Osteoblast (primary cell): ENCODE measurements around the gene GAREM1. TPM values are rescaled to one million over a fixed set of nuclear protein-coding genes. Genes with fewer than 3 reads are reported as not detected.
A peak's percentile ranks its signal among the peaks of the same experiment; 100 is the strongest.

Experiments used
- DNase-seq: peaks from one replicate; pipeline ENCODE4 v3.0.0; 2011; ENCODE audit warnings: low spot score, mixed read lengths; ENCODE audit not compliant: insufficient read length; ENCODE audit errors: missing footprints
- H2AFZ ChIP-seq: 2 replicates; pipeline ENCODE4 v1.6.0; 2011; ENCODE audit warnings: mild to moderate bottlenecking, low read length
- H3K27ac ChIP-seq: 2 replicates; pipeline ENCODE4 v1.5.1; 2011; ENCODE audit warnings: mild to moderate bottlenecking, low read depth, low read length, moderate library complexity
- H3K27me3 ChIP-seq: 2 replicates; pipeline ENCODE4 v1.6.0; 2012; ENCODE audit warnings: mild to moderate bottlenecking, control low read depth, inconsistent platforms, low read length, moderate library complexity; ENCODE audit not compliant: insufficient read depth
- H3K36me3 ChIP-seq: 2 replicates; pipeline ENCODE4 v1.5.1; 2011; ENCODE audit warnings: mild to moderate bottlenecking, low read length, control low read depth, moderate library complexity; ENCODE audit not compliant: insufficient read depth
- H3K4me1 ChIP-seq: 2 replicates; pipeline ENCODE4 v1.5.1; 2011; ENCODE audit warnings: mild to moderate bottlenecking, low read length, control low read depth, moderate library complexity; ENCODE audit not compliant: insufficient read depth
- H3K4me2 ChIP-seq: 2 replicates; pipeline ENCODE4 v1.6.0; 2011; ENCODE audit warnings: mild to moderate bottlenecking, low read length; ENCODE audit not compliant: insufficient read depth
- H3K4me3 ChIP-seq: fragments of 200-600 bp; sonication (generic); 3 replicates; pipeline ENCODE4 v1.5.1; 2012; ENCODE audit warnings: mild to moderate bottlenecking, low read length, inconsistent platforms; ENCODE audit not compliant: insufficient read depth
- H3K79me2 ChIP-seq: 2 replicates; pipeline ENCODE4 v1.6.0; 2012; ENCODE audit warnings: mild to moderate bottlenecking, low read length, control low read depth, inconsistent platforms; ENCODE audit not compliant: insufficient read depth
- H3K9me3 ChIP-seq: 2 replicates; pipeline ENCODE4 v1.5.1; 2011; ENCODE audit warnings: low read depth, low read length, control low read depth
- H4K20me1 ChIP-seq: 2 replicates; pipeline ENCODE4 v1.6.0; 2012; ENCODE audit warnings: mild to moderate bottlenecking, low read length, control low read depth; ENCODE audit not compliant: insufficient read depth
- CTCF ChIP-seq: IDR thresholded peaks from 2 replicates; pipeline ENCODE4 v1.5.1; 2011; ENCODE audit warnings: mild to moderate bottlenecking, low read depth, low read length, moderate library complexity; ENCODE audit errors: extremely low read depth
- total RNA-seq: library from RNA; depleted of rRNA; stranded (reverse); fragments of >200 nt; gene quantifications from 2 replicates; pipeline ENCODE4 v1.2.3, GENCODE V29; 2012

Gene GAREM1
- total RNA-seq, 1 donor, result 3.6 TPM

- no peaks in the 10 kb centered on the region for H3K9me3 ChIP-seq
These were observed 132.9 kb downstream of the GAREM1 start for GRCh38 chr18:32337821-32338220.

GRCh38 chr18:32337347-32337746 is 133.3 kb downstream of the GAREM1 start:
- H3K27me3 ChIP-seq, result peaks cover 3% of the 10 kb centered on the region
- no peaks in the 10 kb centered on the region for H3K9me3 ChIP-seq
- no peaks in the 10 kb centered on the region for H3K4me1 ChIP-seq
- no peak for DNase-seq
- H4K20me1 ChIP-seq, result no peaks in the 10 kb centered on the region
- no peaks in the 10 kb centered on the region for H3K36me3 ChIP-seq
- no peak overlapping the region for H3K27ac ChIP-seq
- no peak overlapping the region for H2AFZ ChIP-seq
- no peaks in the 10 kb centered on the region for H3K79me2 ChIP-seq
- H3K4me3 ChIP-seq, result no peak overlapping the region
- H3K4me2 ChIP-seq, result no peak overlapping the region
- no peak for TF ChIP-seq CTCF

More at GRCh38 chr18:32337821-32338220, 132.9 kb downstream of the GAREM1 start:
- no peaks in the 10 kb centered on the region for H4K20me1 ChIP-seq
- H2AFZ ChIP-seq, result peak overlapping the region; percentile 36
- H3K27me3 ChIP-seq, result peaks cover 3% of the 10 kb centered on the region
- DNase-seq, result peak; percentile 57
- no peak overlapping the region for H3K4me2 ChIP-seq
- no peaks in the 10 kb centered on the region for H3K36me3 ChIP-seq
- H3K4me1 ChIP-seq, result no peaks in the 10 kb centered on the region
- H3K27ac ChIP-seq, result no peak overlapping the region
- no peak overlapping the region for H3K4me3 ChIP-seq
- no peaks in the 10 kb centered on the region for H3K79me2 ChIP-seq
- TF ChIP-seq CTCF, result no peak

GRCh38 chr18:32335228-32335627 is 135.5 kb downstream of the GAREM1 start:
- Histone ChIP-seq H3K36me3 (no peaks in the 10 kb centered on the region), H2AFZ (no peak overlapping the region), H3K4me3 (no peak overlapping the region), H3K79me2 (no peaks in the 10 kb centered on the region), H3K4me2 (no peak overlapping the region), H3K27ac (no peak overlapping the region), H4K20me1 (no peaks in the 10 kb centered on the region), H3K4me1 (no peaks in the 10 kb centered on the region), H3K27me3 (peaks cover 3% of the 10 kb centered on the region), H3K9me3 (no peaks in the 10 kb centered on the region)
- no peak for TF ChIP-seq CTCF
- DNase-seq, result no peak

GRCh38 chr18:32333781-32334180 is 136.9 kb downstream of the GAREM1 start:
- Histone ChIP-seq H4K20me1 (no peaks in the 10 kb centered on the region), H3K4me1 (peaks cover 1% of the 10 kb centered on the region), H3K36me3 (no peaks in the 10 kb centered on the region), H3K9me3 (no peaks in the 10 kb centered on the region), H2AFZ (peak overlapping the region; percentile 45), H3K4me3 (no peak overlapping the region), H3K27ac (no peak overlapping the region), H3K79me2 (no peaks in the 10 kb centered on the region), H3K4me2 (peak overlapping the region; percentile 49), H3K27me3 (peaks cover 3% of the 10 kb centered on the region)
- no peak for DNase-seq
- peak; percentile 22 for TF ChIP-seq CTCF
